Stimulated activated naive CD8-positive, alpha-beta T cell treated with anti-CD3 and anti-CD28 coated beads, Interleukin-15, Interleukin-2, amounts not matched to agents 100 ng/mL and 50 ng/mL, for 24 hours (primary cell): ENCODE measurements around the gene GAREM2.
"Not testable (repeated sequence)": the region's sequence is repeated elsewhere in the genome, so short reads cannot be mapped to it uniquely, and the experiment has no call there.

ENCODE experiments used
- H3K27ac Mint-ChIP-seq: one replicate; pipeline ENCODE4 v1.8.0; 2021; ENCODE audit warnings: mild to moderate bottlenecking, mixed read lengths
- H3K27me3 Mint-ChIP-seq: one replicate; pipeline ENCODE4 v1.8.0; 2021; ENCODE audit warnings: mixed read lengths
- H3K36me3 Mint-ChIP-seq: one replicate; pipeline ENCODE4 v1.8.0; 2021; ENCODE audit warnings: low read depth, mixed read lengths
- H3K4me1 Mint-ChIP-seq: one replicate; pipeline ENCODE4 v1.8.0; 2021; ENCODE audit warnings: low read depth, mixed read lengths
- H3K4me3 Mint-ChIP-seq: one replicate; pipeline ENCODE4 v1.8.0; 2021; ENCODE audit warnings: mild to moderate bottlenecking, mixed read lengths
- H3K9me3 Mint-ChIP-seq: one replicate; pipeline ENCODE4 v1.8.0; 2021; ENCODE audit warnings: mixed read lengths

Gene GAREM2

DNA sequence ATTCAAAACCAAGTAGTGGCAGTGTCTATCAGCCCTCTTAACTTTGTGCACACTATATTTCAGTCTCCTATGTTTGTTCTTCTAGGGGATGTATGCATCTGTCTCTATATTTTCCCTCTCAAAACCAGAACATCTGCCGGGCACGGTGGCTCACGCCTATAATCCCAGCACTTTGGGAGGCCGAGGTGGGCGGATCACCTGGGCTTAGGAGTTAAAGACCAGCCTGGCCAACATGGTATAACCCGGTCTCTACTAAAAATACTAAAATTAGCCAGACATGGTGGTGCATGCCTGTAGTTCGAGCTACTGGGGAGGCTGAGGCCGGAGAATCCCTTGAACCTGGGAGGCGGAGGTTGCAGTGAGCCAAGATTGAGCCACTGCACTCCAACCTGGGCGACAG, 9.9 kb upstream of the GAREM2 start:
- Mint-ChIP-seq H3K27ac (no peak overlapping the region), H3K9me3 (no peaks in the 10 kb centered on the region), H3K4me3 (no peak overlapping the region), H3K27me3 (no peaks in the 10 kb centered on the region), H3K36me3 (no peaks in the 10 kb centered on the region), H3K4me1 (no peaks in the 10 kb centered on the region)

DNA sequence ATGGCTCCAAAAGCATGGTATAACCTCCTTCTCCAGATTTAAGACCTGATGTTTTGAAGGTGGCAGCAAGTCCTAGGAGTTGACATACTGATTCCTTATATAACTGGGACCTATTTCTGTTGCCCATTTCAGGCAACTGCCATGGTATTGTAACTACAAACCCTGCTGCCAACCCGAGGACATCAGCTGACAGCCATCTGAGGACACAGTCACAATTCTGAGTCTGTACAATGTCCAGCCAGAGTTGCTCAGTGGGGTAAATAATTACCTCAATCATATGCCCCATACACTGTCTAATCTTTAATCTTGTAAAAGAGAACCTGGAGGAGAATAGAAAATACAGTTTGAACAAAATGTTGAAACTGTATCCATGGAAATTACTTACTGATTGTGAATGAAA, 8.7 kb upstream of the GAREM2 start:
- Mint-ChIP-seq H3K9me3 (no peaks in the 10 kb centered on the region), H3K27ac (peak overlapping the region; percentile 55), H3K36me3 (no peaks in the 10 kb centered on the region), H3K4me1 (no peaks in the 10 kb centered on the region), H3K4me3 (no peak overlapping the region), H3K27me3 (no peaks in the 10 kb centered on the region)

DNA sequence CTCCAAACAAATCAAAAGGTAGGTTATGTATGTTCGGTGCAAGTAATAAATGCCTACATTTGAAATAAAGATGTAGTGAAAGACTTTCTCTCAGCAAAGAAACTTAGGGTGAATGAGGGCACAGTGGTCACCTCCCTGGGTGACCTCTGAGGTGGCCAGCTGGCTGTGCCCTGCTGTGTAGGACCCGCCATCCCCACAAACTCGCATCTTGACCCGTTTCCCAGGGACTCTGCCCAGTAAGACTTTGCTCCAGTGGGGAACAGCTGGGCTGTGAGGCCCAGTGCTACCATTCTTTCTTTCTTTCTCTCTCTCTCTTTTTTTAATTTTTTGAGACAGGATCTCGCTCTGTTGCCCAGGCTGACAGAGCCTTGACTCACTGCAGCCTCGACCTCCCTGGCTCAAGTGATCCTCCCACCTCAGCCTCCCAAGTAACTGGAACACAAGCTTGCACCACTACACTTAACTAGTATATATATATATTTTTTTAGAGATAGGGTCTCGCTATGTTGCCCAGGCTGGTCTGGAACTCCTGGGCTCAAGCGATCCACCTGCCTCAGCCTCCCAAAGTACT, 8.2 kb upstream of the GAREM2 start:
- H3K4me1 Mint-ChIP-seq: no peaks in the 10 kb centered on the region
- H3K27ac Mint-ChIP-seq: peak overlapping the region; percentile 55
- no peak overlapping the region for H3K4me3 Mint-ChIP-seq
- H3K36me3 Mint-ChIP-seq: no peaks in the 10 kb centered on the region
- H3K27me3 Mint-ChIP-seq: peaks cover 1% of the 10 kb centered on the region
- no peaks in the 10 kb centered on the region for H3K9me3 Mint-ChIP-seq

DNA sequence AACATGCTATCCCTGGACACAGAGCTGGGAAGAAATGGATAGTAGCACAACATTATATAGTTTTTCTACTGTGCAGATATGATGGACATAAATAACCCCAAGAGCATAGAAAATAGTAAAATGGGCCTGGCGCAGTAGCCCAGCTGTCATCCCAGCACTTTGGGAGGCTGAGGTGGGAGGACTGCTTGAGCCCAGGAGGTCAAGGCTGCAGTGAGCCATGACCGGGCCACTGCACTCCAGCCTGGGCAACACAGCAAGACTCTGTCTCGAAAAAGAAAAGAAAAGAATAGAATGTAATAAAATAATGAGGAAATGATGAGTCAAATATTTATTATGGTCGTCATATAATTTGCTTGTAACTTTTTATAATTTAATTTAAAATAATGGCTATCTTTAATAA, 7.5 kb upstream of the GAREM2 start:
- Mint-ChIP-seq H3K27me3 (peaks cover 5% of the 10 kb centered on the region), H3K27ac (no peak overlapping the region), H3K4me3 (no peak overlapping the region), H3K4me1 (no peaks in the 10 kb centered on the region), H3K9me3 (no peaks in the 10 kb centered on the region), H3K36me3 (no peaks in the 10 kb centered on the region)

DNA sequence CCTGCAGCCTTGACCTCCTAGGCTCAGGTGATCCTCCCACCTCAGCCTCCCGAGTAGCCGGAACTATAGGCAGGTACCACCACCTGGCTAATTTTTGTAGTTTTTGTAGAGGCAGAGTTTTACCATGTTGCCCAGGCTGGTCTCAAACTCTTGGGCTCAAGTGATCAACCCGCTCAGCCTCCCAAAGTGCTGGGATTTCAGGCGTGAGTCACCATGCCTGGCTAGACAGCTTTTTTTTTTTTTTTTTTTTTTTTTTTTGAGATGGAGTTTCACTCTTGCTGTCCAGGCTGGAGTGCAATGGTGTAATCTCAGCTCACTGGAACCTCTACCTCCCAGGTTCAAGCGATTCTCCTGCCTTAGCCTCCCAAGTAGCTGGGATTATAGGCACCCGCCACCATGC, 6.3 kb upstream of the GAREM2 start:
- H3K36me3 Mint-ChIP-seq, H3K4me3 Mint-ChIP-seq, H3K4me1 Mint-ChIP-seq, H3K9me3 Mint-ChIP-seq, H3K27ac Mint-ChIP-seq: not testable (repeated sequence)
- peaks cover 15% of the 10 kb centered on the region for H3K27me3 Mint-ChIP-seq

DNA sequence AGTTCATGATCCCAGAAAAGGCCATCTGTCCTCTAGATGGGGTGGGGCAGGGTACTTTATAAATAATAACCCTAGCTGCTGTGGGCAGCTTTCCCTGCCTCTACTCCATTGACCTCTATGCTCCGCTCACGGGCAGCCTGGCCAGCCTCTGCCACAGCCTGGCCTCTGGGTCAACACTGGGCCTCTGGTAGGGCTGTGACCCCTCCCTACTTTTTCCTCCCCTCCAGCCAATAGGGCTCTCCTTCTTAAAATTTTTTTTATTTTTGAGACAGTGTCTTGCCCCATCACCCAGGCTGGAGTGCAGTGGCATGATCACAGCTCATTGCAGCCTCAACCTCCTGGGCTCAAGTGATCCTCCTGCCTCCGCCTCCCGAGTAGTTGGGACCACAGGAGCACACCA, 4.1 kb upstream of the GAREM2 start:
- Mint-ChIP-seq H3K36me3 (no peaks in the 10 kb centered on the region), H3K4me1 (peaks cover 10% of the 10 kb centered on the region), H3K4me3 (no peak overlapping the region), H3K9me3 (no peaks in the 10 kb centered on the region), H3K27ac (no peak overlapping the region), H3K27me3 (peaks cover 23% of the 10 kb centered on the region)

DNA sequence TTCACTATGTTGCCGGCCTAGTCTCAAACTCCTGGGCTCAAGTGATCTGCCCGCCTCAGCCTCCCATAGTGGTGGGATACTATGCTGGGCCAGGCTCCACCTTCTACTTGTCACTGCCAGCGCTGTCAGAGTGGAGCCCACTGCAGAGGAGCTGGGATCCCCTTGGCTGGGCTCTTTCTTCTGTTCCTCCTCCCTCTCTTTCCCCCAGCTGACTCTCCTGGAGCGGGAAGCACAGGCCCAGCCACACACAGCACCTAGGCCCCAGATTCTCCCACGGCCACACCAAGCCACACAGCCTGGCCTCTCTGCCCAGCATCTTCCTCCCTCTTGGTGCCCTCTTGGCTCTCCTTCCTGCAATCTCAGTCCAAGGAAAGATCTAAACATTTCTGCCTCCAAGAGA, 3.7 kb upstream of the GAREM2 start:
- H3K36me3 Mint-ChIP-seq: no peaks in the 10 kb centered on the region

DNA sequence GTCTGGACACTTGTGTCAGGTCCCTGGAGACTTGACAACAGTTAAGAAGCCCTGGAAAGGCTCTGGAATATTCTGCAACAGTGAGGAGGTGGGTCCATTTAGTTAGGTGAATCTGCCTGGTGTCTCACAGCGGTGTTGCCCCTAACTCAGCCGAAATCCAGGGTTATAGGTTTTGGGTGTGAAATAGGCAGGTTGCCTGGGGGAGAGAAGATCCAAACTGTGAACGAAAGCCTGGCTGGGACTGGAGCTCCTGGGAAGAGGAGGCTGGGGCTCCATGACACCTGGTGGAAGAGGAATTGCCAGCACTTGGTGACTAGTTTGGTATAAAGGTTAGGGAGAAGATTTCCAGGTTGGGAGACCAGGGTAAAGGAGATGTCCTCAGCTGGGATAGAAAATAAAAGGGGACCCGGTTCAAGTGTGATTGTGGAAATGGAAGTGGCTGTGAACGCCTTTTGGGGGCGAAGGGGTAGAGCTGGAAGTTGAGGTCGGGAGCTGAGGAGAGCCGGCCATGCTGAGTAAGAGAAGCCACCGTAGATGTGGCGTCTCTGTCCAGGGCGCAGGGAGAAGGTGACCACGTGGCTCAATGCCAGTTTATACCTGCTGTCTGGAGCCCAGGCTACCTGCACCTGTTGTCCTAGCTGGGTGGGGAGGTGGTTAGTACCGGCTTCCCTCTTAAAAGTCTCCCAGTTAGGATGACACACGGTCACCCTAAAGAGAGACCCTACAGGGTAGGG, 3.0 kb upstream of the GAREM2 start:
- no peaks in the 10 kb centered on the region for H3K9me3 Mint-ChIP-seq
- H3K27ac Mint-ChIP-seq: no peak overlapping the region
- H3K27me3 Mint-ChIP-seq: peaks cover 31% of the 10 kb centered on the region
- peaks cover 17% of the 10 kb centered on the region for H3K4me1 Mint-ChIP-seq
- H3K36me3 Mint-ChIP-seq: no peaks in the 10 kb centered on the region
- no peak overlapping the region for H3K4me3 Mint-ChIP-seq

More for the DNA sequence above, 3.7 kb upstream of the GAREM2 start:
- H3K9me3 Mint-ChIP-seq: no peaks in the 10 kb centered on the region
- no peak overlapping the region for H3K4me3 Mint-ChIP-seq
- H3K4me1 Mint-ChIP-seq: peaks cover 11% of the 10 kb centered on the region
- no peak overlapping the region for H3K27ac Mint-ChIP-seq
- H3K27me3 Mint-ChIP-seq: peaks cover 25% of the 10 kb centered on the region

DNA sequence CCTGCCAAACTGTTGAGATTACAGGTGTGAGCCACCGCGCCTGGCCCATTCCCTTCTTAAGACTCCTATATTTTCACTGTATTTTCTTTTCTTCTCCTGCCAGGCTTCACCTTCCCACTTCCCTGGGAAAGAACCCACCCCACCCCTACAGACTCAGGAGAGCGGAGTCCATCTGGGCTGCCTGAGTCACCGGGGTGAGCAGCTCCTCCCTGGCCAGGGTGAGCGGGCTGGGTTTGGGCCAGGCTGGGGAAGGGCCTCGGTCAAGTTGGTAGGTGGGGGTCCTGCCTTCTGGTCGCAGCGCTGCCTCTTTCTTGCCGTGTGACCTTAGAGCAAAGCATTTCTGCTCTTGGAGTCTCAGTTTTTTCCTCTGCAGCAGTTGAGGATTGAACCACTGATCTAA, 2.1 kb upstream of the GAREM2 start:
- H3K9me3 Mint-ChIP-seq: no peaks in the 10 kb centered on the region
- peaks cover 32% of the 10 kb centered on the region for H3K27me3 Mint-ChIP-seq
- peaks cover 17% of the 10 kb centered on the region for H3K4me1 Mint-ChIP-seq
- H3K4me3 Mint-ChIP-seq: no peak overlapping the region
- no peak overlapping the region for H3K27ac Mint-ChIP-seq
- H3K36me3 Mint-ChIP-seq: no peaks in the 10 kb centered on the region

DNA sequence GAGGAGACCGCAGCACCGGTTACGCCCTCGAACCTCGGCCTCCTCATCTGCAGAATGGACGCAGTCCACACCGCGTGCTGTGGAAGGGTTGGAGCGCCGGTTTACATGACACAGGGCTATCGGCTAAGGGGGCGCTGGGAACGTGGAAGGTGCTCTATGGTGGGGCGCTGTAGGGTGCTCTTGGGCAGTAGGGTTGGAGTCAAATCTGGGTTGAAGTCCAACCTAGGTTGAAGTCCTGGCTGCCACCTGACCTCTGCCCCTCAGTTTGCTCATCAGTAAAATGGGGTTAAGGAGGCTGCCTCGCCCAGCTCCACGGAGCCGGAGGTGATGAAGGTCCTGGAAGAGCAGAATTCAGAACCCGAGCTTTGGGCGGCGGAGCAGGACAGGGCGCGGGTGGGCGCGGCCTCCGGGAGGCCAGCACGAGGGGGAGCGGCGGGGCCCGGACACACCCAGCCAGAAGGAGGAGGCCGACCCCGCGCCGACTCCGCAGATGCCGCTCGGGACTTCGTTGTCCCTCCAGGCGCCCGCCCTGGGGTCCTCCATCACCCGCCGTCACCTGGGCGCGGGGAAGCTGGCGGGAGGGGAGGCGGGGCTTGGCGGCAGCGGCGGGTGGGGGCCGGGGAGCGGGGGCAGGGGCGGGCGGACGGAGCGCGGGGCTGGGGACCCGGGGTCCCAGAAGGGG, 558 bp upstream of the GAREM2 start:
- peaks cover 17% of the 10 kb centered on the region for H3K4me1 Mint-ChIP-seq
- H3K4me3 Mint-ChIP-seq: peak overlapping the region; percentile 79
- no peaks in the 10 kb centered on the region for H3K9me3 Mint-ChIP-seq
- H3K27me3 Mint-ChIP-seq: peaks cover 41% of the 10 kb centered on the region
- no peak overlapping the region for H3K27ac Mint-ChIP-seq
- H3K36me3 Mint-ChIP-seq: no peaks in the 10 kb centered on the region

DNA sequence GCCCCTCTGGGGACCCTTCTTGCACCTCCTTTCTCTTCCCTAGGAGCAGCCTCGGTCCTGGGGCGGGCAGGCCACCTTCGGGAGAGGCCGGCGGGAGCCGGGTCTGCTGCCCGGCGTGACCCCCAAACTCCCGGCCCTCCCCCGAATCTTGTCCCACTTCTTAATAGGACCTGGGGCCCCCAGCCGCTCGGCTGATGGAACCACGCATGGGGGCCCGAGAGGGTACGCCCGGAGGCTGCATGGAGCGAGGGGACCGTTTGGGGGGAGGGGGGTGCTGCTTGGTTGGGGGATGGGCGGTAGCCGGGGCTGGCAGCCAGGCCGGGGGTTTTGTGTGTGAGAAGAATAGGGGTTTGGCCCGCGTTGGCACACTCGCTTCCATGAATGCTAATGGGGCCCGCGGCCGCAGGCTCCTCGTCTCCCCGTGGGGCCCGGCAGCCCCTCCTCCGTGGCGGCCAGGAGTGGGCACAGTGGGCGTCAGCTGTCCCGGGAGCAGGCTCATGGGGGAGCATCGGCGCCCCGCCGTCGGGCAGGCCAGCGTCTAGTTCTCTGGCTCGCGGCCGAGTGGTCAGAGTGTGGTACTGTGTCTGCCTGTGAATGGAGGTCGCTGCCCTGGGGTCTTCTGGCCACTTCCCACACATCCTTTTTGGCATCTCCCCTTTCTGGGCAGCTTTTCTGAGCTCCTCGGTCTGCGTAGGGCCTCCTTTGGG, 1.0 kb downstream of the GAREM2 start:
- H3K27me3 Mint-ChIP-seq: peaks cover 42% of the 10 kb centered on the region
- no peaks in the 10 kb centered on the region for H3K9me3 Mint-ChIP-seq
- no peak overlapping the region for H3K27ac Mint-ChIP-seq
- H3K4me3 Mint-ChIP-seq: peak overlapping the region; percentile 40
- no peaks in the 10 kb centered on the region for H3K36me3 Mint-ChIP-seq
- peaks cover 17% of the 10 kb centered on the region for H3K4me1 Mint-ChIP-seq

DNA sequence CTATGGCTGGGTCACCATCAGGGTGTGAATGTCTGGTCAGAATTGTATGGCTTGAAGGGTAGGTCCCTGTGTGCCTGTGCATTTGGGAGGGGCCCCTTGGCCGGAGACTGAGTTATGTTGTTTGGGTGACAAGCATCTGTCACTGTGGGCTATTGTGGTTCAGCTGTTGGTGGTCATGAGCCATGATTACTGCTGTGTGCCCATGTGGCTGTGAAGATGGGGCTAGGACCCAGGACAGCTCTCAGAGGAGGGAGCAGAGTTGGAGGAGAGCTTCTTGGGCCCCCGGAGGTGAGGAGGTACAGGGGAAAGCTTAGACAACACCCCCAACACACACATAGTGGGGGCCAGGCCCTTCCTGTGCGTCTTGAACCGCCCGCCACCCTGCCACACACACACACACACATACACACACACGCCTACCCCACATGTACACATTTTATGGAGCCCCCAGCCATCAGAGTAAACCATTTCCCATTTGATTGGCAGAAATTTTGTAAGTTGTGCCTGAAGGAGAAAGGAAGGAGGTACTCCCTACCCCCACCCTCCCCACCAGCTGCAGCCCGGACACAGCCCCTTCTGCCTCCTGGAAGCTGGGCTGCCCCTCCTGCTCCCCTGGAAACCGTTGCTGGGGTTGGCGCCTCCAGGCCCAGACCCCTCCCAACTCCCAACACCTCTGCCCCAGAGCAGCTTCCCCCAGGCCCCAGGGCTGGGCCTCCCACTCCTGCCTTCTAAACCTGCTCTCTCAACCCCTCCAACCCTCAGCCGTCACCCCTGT, 2.0 kb downstream of the GAREM2 start:
- H3K27me3 Mint-ChIP-seq: peaks cover 45% of the 10 kb centered on the region
- H3K4me1 Mint-ChIP-seq: peaks cover 22% of the 10 kb centered on the region
- no peak overlapping the region for H3K27ac Mint-ChIP-seq
- no peak overlapping the region for H3K4me3 Mint-ChIP-seq
- no peaks in the 10 kb centered on the region for H3K36me3 Mint-ChIP-seq
- no peaks in the 10 kb centered on the region for H3K9me3 Mint-ChIP-seq

DNA sequence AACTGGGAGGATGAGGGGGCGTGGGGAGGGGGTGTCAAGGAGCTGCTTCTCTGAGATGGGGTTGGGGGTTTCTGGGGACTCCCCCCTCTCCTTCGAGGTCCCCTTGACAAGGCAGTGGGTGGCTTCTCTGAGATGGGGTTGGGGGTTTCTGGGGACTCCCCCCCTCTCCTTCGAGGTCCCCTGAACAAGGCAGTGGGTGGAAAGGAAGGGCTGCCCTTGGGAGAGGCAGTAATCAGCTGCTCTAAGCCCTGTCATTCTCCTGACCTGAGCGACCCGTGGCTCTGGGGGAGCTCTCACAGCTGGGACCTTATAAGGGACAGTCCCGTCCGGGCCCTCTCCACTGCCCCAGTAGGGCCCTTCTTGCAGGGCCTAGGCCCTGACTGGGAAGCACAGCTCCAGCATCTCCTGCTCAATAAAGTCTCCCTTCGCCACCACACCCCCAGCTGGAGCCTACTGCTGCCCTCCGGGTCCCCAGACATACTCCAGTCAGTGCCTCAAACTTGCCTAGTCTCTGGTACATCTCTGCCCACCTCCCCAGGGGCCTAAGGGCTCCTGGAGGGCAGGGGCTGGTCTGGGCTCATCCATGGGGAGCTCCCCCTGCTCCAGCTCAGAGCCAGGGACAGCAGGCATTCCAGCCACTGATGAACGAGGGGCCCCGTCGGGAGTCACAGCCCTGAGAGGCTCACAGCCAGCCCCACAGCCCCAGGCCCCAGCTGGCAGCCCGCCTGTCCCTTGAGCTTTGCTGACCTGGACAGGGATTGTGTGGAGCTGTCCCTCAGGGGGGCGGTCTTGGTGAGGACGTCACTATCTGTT, 2.8 kb downstream of the GAREM2 start:
- Mint-ChIP-seq H3K4me1 (peaks cover 25% of the 10 kb centered on the region), H3K27me3 (peaks cover 49% of the 10 kb centered on the region), H3K4me3 (no peak overlapping the region), H3K27ac (no peak overlapping the region), H3K9me3 (no peaks in the 10 kb centered on the region), H3K36me3 (no peaks in the 10 kb centered on the region)

DNA sequence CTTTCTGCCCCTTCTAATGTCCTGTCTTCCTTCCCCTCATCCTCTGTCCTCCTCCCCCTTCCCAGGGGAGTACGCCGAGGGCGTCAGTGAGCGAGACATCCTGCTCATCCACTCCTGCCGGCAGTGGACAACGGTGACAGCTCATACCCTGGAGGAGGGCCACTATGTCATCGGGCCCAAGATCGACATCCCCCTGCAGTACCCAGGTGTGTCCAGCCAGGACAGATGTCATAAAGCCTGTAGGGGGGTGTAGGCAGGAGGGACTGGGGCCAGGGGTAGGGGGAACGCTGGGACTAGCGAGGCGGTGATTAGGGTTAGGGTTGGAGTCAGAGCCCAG, 3.4 kb downstream of the GAREM2 start:
- peaks cover 48% of the 10 kb centered on the region for H3K27me3 Mint-ChIP-seq
- no peaks in the 10 kb centered on the region for H3K9me3 Mint-ChIP-seq
- H3K27ac Mint-ChIP-seq: no peak overlapping the region
- H3K36me3 Mint-ChIP-seq: no peaks in the 10 kb centered on the region
- H3K4me1 Mint-ChIP-seq: peaks cover 25% of the 10 kb centered on the region
- H3K4me3 Mint-ChIP-seq: no peak overlapping the region
